Fibroblast of lung (primary cell): ENCODE data around the gene PPP1R1B. TPM values are rescaled to one million over a fixed set of nuclear protein-coding genes. Genes with fewer than 3 reads are reported as not detected.

Experiments used
- DNase-seq, 2 donors: peaks; one replicate each; pipeline versions ENCODE4 v3.0.0 to v3.0.0-alpha.2; 2010; ENCODE audit warnings: low read depth in 2 of 2
- H2AFZ ChIP-seq: 2 replicates; pipeline ENCODE4 v1.5.1; 2012; ENCODE audit warnings: low read length, control low read depth, inconsistent platforms
- H3K27ac ChIP-seq: 2 replicates; pipeline ENCODE4 v1.5.1; 2011; ENCODE audit warnings: low read length, control low read depth; ENCODE audit not compliant: insufficient read depth
- H3K27me3 ChIP-seq: 2 replicates; pipeline ENCODE4 v1.5.1; 2011; ENCODE audit warnings: mild to moderate bottlenecking, low read length; ENCODE audit not compliant: control insufficient read depth, insufficient read depth
- H3K36me3 ChIP-seq: 2 replicates; pipeline ENCODE4 v1.5.1; 2011; ENCODE audit warnings: low read length; ENCODE audit not compliant: control insufficient read depth, insufficient read depth
- H3K4me1 ChIP-seq: 2 replicates; pipeline ENCODE4 v1.5.1; 2011; ENCODE audit warnings: low read length; ENCODE audit not compliant: control insufficient read depth, insufficient read depth; ENCODE audit errors: extremely low read depth
- H3K4me2 ChIP-seq: 2 replicates; pipeline ENCODE4 v1.5.1; 2011; ENCODE audit warnings: low read length, control low read depth; ENCODE audit not compliant: insufficient read depth; ENCODE audit errors: extremely low read depth
- H3K4me3 ChIP-seq, 4 experiments: fragments of 200-600 bp in 1 of 4; sonication (generic) in 1 of 4; replicated peaks in 1 of 4; 2 replicates each; pipeline ENCODE4 v1.5.1; 2011 to 2016; ENCODE audit warnings: low read length in 4 of 4, low read depth in 3 of 4, mild to moderate bottlenecking in 3 of 4, control low read depth in 2 of 4, inconsistent platforms in 1 of 4, mixed read lengths in 1 of 4; ENCODE audit not compliant: insufficient read depth in 1 of 4; ENCODE audit errors: control extremely low read depth in 1 of 4
- H3K79me2 ChIP-seq: 2 replicates; pipeline ENCODE4 v1.5.1; 2012; ENCODE audit warnings: mild to moderate bottlenecking, low read length, inconsistent platforms; ENCODE audit not compliant: control insufficient read depth, insufficient read depth
- H3K9ac ChIP-seq: 2 replicates; pipeline ENCODE4 v1.5.1; 2011; ENCODE audit warnings: mild to moderate bottlenecking, low read length, control low read depth; ENCODE audit not compliant: insufficient read depth
- H3K9me3 ChIP-seq: 2 replicates; pipeline ENCODE4 v1.5.1; 2012; ENCODE audit warnings: low read depth, low read length; ENCODE audit not compliant: control insufficient read depth, insufficient read depth
- H4K20me1 ChIP-seq: 2 replicates; pipeline ENCODE4 v1.5.1; 2011; ENCODE audit warnings: low read length; ENCODE audit not compliant: control insufficient read depth, insufficient read depth; ENCODE audit errors: extremely low read depth
- EZH2 ChIP-seq: IDR thresholded peaks from 2 replicates; pipeline ENCODE4 v1.5.1; 2012; ENCODE audit warnings: low read length, control low read depth, mild to moderate bottlenecking; ENCODE audit errors: missing control alignments
- polyA plus RNA-seq, 2 donors: library from polyadenylated mRNA; depleted of rRNA in 1 of 2; stranded (reverse) in 1 of 2; unstranded in 1 of 2; fragments of >200 nt; gene quantifications; 2 replicates each; pipeline ENCODE4 v1.2.1, GENCODE V29; 2011 to 2012; ENCODE audit warnings: missing spikeins in 1 of 2
- total RNA-seq: library from RNA; depleted of rRNA; stranded (reverse); fragments of >200 nt; gene quantifications from 2 replicates; pipeline ENCODE4 v1.2.1, GENCODE V29; 2014
- TF ChIP-seq, protein P1 (sequence below), 2 donors: IDR thresholded peaks in 1 of 2; conservative IDR thresholded peaks in 1 of 2; 1 replicate in 1 of 2; 2 replicates in 1 of 2; pipeline ENCODE4 v1.5.1; 2011 to 2012; ENCODE audit warnings: low read length in 2 of 2, control low read depth in 1 of 2, inconsistent platforms in 1 of 2, low read depth in 1 of 2, mild to moderate bottlenecking in 1 of 2

The PPP1R1B gene
- total and polyA plus RNA-seq, 2 donors (not counting 1 experiment from before 2014, with no cell fraction given): under 0.01 to 0.05 TPM

DNA sequence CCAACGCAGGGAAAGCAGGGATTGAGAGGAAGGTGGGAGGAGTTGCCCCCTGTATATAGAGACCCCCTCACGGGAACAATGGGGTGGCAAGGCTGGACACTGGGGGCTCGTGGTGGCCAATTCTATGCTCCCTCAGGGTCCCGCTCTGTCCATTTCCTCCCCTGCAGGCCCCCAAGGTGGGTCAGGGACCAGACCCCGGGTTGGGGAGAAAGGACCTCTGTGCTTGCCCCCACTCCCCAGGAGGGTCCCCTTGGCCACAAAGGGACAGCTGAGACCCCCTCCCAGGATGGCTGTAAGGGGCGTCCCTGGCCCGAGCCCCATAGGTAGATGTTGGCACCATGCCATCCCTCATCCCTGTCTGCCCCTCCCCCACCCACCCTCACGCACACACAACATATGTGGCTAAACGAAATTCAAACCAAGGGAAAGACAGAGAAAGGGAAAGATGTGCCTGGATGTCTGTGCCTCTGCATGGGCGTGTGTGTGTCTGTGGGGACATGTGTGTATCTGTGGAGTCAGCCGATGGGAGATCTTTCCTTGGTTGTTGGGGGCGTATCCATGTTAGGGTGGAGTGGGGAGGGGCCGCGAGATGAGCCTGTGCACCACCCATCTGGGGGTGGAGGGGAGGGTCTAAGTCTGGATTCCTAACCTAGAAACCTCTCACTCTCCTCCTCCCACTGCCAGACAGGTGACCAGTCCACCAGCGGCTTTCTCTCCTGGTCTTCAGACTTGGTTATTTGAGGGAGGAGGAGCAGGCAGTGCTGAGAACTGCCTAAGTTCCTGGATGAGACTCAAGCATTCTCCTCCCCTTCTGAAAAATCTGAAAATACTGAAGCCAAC, 18.4 kb upstream of the PPP1R1B start:
- TF ChIP-seq, protein P1, sequence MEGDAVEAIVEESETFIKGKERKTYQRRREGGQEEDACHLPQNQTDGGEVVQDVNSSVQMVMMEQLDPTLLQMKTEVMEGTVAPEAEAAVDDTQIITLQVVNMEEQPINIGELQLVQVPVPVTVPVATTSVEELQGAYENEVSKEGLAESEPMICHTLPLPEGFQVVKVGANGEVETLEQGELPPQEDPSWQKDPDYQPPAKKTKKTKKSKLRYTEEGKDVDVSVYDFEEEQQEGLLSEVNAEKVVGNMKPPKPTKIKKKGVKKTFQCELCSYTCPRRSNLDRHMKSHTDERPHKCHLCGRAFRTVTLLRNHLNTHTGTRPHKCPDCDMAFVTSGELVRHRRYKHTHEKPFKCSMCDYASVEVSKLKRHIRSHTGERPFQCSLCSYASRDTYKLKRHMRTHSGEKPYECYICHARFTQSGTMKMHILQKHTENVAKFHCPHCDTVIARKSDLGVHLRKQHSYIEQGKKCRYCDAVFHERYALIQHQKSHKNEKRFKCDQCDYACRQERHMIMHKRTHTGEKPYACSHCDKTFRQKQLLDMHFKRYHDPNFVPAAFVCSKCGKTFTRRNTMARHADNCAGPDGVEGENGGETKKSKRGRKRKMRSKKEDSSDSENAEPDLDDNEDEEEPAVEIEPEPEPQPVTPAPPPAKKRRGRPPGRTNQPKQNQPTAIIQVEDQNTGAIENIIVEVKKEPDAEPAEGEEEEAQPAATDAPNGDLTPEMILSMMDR (conservative IDR thresholded peaks at IDR 0.05 in 1 of 2, IDR thresholded peaks at IDR 0.05 in 1 of 2; ENCODE audit: low read depth in 1 of 2, low read length in 2 of 2): no peak
- no peak for TF ChIP-seq EZH2
- no peak overlapping the region for H3K27ac ChIP-seq
- no peak overlapping the region for H3K4me2 ChIP-seq
- H3K4me3 ChIP-seq: no peak overlapping the region
- H3K27me3 ChIP-seq: peaks cover 47% of the 10 kb centered on the region
- no peaks in the 10 kb centered on the region for H3K4me1 ChIP-seq
- DNase-seq: no peak
- H2AFZ ChIP-seq: no peak overlapping the region
- H3K9me3 ChIP-seq: no peaks in the 10 kb centered on the region
- H3K36me3 ChIP-seq: no peaks in the 10 kb centered on the region
- H3K9ac ChIP-seq: no peak overlapping the region
- no peaks in the 10 kb centered on the region for H4K20me1 ChIP-seq
- H3K79me2 ChIP-seq: no peaks in the 10 kb centered on the region

DNA sequence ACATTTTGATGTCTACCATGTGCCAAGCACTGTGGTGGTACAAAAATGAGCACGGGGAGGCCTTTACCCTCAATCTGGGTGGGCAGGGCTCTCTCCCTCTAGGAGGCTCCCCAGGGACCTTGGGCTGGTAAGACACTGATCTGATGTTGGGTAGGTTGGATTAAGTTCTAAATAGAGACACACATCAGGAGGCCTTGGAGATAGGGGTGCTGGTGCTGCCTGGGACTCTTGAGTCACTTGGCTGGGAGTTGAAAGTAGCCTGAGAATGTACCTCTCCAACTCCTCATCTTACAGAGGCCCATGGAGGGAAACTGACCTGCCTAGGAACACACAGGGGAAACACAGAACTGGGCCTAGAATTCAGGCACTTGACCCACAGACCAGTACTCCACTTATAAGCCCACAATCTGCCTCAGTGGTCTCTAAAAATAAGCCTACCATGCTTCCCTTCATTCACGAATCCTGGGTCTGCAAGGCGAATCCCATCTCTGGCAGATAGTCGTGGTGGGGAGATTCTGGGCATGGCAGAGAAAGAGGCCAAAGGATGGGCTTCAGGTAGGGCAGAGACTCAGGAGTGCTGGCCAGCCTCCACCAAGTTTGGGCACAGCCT, 17.2 kb upstream of the PPP1R1B start:
- Histone ChIP-seq H2AFZ (no peak overlapping the region), H3K27me3 (peaks cover 40% of the 10 kb centered on the region), H3K4me2 (no peak overlapping the region), H3K36me3 (no peaks in the 10 kb centered on the region), H3K9me3 (no peaks in the 10 kb centered on the region), H3K79me2 (no peaks in the 10 kb centered on the region), H4K20me1 (no peaks in the 10 kb centered on the region), H3K27ac (no peak overlapping the region), H3K9ac (no peak overlapping the region), H3K4me3 (no peak overlapping the region), H3K4me1 (no peaks in the 10 kb centered on the region)
- no peak for TF ChIP-seq EZH2
- TF ChIP-seq, protein P1 (conservative IDR thresholded peaks at IDR 0.05 in 1 of 2, IDR thresholded peaks at IDR 0.05 in 1 of 2; ENCODE audit: low read depth in 1 of 2, low read length in 2 of 2): no peak
- no peak for DNase-seq

GRCh38 chr17:39611401-39612112, 15.2 kb upstream of the PPP1R1B start:
- Histone ChIP-seq H3K27me3 (peaks cover 31% of the 10 kb centered on the region), H4K20me1 (no peaks in the 10 kb centered on the region), H3K9ac (no peak overlapping the region), H3K4me3 (no peak overlapping the region), H3K27ac (no peak overlapping the region), H3K36me3 (no peaks in the 10 kb centered on the region), H3K4me1 (no peaks in the 10 kb centered on the region), H3K9me3 (no peaks in the 10 kb centered on the region), H3K79me2 (no peaks in the 10 kb centered on the region), H2AFZ (no peak overlapping the region), H3K4me2 (no peak overlapping the region)
- DNase-seq: no peak
- TF ChIP-seq EZH2: no peak
- TF ChIP-seq, protein P1 (conservative IDR thresholded peaks at IDR 0.05 in 1 of 2, IDR thresholded peaks at IDR 0.05 in 1 of 2; ENCODE audit: low read depth in 1 of 2, low read length in 2 of 2): no peak
